8988T (cell line): ENCODE data around the gene CGB3.
A peak's percentile ranks its signal among the peaks of the same experiment; 100 is the strongest.

Experiments used
- DNase-seq: peaks from one replicate; pipeline ENCODE4 v3.0.0; 2011

Gene CGB3

DNA sequence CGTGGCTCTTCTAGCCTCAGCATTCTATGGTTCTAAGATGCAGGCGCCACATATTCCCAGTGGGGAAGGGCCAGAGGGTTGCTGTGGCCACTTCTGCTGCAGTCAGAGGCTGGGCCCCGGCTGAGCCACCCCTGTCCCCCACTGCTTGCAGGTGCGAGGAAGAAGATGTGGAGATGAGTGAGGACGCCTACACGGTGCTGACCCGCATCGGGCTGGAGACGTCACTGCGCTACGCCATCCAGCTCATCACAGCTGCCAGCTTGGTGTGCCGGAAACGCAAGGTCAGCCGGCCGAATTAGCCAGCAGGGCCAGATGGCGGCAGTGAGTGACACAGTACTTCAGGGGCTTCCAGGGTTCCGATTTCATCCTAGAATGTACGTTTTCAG lies 9.3 kb downstream of the CGB3 start:
- DNase-seq, result no peak

GRCh38 chr19:49014123-49014869 lies 9.8 kb downstream of the CGB3 start:
- DNase-seq, result no peak

- DNase-seq, result no peak
These were observed 12.9 kb downstream of the CGB3 start for GRCh38 chr19:49011194-49011593.

DNA sequence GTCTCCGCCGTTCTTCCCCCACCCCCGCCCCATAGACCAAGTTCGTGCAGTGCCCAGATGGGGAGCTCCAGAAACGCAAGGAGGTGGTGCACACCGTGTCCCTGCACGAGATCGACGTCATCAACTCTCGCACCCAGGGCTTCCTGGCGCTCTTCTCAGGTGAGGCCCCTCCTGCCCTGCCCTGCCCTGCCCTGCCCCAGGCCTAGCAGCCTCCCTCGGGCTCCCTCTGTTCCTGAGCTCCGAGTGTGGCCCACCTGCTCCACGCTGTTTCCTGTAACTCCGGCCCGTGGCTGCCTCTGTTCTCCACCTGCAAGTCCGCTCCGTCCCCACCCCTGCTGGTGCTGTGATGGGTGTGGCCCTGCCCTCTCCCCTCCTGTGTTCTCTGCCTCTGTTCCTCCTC lies 13.7 kb downstream of the CGB3 start:
- no peak for DNase-seq

- DNase-seq, result no peak
These were observed 14.3 kb downstream of the CGB3 start for GRCh38 chr19:49009828-49010227.

- DNase-seq, result no peak
These were observed 17.2 kb downstream of the CGB3 start for GRCh38 chr19:49006905-49007304.

DNA sequence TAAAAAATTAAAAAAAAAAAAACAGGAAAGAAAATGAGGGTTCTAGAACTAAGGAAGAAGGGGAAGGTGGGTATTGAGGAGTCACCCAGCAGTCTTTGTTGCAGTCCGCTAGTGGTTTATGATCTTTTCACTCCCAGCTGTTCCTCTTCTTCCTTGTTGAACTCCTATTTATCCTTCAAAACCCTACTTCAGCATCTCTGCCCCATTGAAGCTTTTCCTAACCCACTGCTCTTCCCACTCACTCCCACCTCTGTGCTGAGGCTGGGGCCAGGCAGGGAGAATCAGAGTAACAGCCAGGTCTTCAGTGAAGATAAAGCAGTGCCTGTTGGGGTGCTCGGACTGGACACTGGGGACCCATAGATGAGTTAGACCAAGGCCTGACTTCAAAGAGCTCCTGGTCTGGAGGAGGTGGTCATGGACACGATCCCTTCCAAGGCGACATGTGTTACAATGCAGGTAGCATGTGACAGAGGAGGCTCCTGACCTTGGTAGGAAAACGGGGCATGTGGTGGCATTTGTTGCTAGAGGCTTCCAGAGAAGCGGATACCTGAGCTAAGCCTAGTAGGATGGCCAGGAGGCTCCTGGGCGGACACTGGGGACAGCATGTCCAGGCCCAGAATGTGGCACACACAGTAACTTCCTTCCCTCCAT lies 19.0 kb downstream of the CGB3 start:
- no peak for DNase-seq

- DNase-seq, result no peak
These were observed 20.0 kb downstream of the CGB3 start for GRCh38 chr19:49004133-49004532.

- no peak for DNase-seq
These were observed 24.4 kb downstream of the CGB3 start for GRCh38 chr19:48999481-49000325.

DNA sequence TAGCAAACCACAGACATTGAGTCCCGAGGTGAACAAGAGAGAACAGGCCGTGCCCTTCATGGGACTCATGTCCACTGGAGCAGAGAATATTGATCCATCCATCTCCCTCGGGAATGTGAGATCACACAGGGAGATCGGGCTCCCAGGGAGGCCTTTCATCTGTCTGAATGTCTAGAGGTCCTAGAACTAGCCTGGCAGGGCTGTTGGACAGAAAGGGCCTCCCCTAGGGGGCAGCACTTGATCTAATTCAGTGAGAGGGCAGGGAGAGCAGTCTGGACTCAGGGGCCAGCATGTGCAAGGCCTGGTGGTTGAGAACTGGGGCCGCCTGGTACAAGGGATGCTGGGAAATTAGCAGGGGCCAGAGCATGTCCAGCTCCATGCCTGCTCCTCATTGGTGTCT lies 26.2 kb downstream of the CGB3 start:
- DNase-seq, result no peak

GRCh38 chr19:48994035-48994386 lies 30.1 kb downstream of the CGB3 start:
- DNase-seq, result no peak

DNA sequence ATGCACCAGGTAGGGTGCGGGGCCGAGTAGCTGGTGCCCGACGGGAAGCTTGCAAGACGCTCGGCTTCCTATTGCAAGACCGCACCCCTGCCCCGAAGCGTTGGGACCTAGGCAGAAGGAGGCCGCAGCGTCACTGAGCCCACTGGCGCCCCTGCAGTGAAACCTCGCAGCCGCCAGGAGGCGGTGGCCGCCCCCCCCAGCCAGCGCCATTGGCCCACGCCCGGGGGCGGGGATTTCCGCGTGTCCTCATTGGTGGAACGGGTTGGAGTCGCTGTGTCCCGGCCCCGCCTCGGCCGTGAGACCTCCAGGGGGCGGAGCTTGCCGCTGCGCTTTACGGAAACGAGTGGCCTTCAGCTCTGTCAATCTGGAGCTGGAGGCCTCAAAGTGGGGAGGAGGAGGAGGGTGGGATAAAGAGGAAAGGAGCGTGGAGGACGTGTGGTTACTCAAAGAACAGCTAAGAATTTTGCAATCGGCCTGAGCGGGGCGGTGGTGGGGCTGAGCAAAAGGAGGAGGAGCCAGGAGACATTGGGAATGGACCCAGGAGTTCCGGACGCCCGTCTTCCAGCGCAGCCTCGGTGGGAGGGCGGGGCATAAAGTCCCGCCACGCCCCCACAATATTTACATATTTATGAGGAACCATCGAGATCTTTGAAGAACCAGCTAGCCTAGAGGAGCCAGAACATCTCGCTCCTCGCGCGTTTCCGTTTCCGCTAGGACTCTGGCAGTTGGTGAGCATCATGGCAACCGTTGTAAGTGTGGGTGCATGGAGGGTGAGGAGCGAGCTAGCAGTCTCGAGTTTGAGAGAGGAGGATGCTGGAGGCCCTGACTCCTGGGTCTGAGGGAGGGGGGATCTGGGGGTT lies 30.7 kb downstream of the CGB3 start, which contains the start of the genes GYS1 and RUVBL2:
Gene GYS1, minus strand, starts transcription at position 135 of the 860 bp plus-strand sequence. CDS start 197 bp downstream, outside the sequence.
Gene RUVBL2, plus strand, starts transcription at position 713 of the 860 bp plus-strand sequence. Its CDS starts 25 bp downstream, at position 738.
- DNase-seq, result peak; percentile 80

DNA sequence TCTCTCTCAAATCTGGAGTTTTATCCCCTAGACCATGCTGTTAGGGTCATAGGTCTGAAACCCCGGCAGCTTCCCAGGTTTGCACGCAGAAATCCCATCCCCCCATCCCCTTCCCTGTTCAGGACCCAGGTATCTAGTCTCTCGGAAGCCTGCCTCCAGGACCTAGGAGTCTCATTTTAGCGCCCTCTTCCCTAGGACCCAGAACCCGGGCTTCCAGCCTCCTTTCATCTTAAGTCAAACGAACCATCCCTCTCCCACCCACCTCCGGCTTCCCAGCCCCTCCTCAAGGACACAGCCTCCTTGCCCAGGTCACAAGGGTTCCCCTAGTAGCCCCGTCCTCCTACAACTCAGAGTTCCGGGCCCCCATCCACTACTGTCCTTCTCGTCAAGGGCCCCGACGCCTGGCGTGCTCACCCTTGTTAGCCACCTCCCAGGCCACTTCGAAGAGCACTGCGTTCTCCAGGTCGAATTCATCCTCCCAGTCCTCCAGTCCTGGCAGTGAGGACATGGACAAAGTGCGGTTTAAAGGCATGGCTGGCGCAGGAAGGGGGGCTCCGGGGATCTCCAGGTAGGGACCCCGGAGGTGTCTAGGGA lies 31.5 kb downstream of the CGB3 start:
- no peak for DNase-seq

DNA sequence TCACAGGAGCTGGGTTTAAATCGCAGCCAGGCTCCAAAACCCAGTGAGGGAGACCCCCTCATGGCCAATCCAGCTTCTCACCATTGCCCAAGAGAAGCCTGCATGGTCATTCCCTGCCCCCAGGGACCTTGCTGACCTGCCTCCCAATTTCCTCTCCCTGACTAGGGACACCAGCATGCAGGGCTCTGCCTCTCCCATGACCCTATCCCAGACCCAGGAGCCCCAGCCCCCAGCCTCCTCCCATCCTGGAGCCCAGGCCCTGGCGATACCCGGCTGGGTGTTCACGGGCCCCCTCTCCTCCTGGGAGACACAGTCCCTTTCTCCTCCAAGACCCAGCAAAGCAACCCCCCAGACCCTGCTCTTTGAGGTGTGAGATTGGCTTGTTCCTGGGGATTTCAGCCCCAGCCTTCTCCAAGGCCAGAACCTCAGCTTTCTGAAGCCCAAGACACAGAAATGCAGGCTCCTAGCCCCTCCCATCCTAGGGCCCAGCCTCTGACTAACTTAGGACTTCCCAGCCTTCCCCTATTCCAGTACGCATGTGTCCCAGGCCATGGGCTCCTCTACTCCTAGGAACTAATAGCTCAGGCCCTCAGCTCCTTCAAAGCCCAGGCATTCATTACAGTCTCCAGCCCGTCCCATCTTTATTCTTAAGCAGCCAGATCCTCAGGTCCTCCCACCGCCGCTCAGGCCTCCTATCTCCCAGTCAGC lies 32.1 kb downstream of the CGB3 start:
- no peak for DNase-seq

GRCh38 chr19:48991011-48991609 lies 33.0 kb downstream of the CGB3 start:
- no peak for DNase-seq

DNA sequence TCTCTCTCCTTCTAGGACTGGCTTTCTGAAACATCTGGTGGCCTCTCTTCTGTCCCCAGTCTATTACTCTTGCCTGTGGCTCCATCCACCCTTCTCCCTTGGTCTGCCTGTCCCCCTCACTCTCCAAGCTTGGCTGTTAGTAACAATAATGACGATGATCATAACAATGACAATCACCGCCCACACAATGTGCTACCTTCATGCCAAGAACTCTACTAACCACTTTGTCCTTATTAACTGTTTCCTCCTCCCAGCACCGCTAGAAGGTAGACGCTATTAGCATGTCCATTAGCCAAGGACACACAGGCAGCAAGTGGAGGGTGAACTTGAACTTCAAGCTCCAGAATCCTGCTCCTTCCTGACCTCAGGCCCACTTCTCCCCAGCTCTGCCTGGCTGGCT lies 33.7 kb downstream of the CGB3 start:
- DNase-seq, result no peak

DNA sequence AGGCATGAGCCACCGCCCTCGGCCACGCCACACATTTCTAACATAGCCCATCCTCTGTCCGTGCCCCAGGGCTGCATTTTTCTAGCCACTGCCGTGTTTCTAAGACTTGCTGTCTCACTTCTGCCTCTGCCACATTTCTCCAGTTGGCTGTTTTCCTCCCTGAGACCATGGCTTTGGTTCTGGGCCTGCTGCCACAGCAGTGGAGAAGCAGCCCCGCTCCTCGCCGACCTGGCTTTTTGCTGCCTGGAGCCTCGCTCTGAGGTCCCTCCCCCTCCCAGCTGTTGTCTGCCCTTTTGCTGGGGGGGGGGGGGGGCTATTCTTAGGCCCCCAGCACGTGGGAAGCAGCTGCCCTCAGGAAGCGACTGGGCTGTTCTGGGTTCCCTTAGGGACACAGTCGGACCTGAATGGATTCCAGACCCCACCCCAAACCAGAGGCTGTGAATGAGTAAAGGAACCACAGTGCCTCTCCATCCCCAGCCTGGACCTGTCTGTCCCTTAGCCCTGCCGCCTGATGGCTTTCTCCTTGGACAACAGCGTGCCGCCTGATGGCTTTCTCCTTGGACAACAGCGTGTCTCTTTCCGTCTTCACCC lies 34.3 kb downstream of the CGB3 start:
- DNase-seq, result no peak

GRCh38 chr19:48988860-48989259 lies 35.3 kb downstream of the CGB3 start:
- no peak for DNase-seq

- DNase-seq, result no peak
These were observed 35.8 kb downstream of the CGB3 start for GRCh38 chr19:48988286-48988685.

DNA sequence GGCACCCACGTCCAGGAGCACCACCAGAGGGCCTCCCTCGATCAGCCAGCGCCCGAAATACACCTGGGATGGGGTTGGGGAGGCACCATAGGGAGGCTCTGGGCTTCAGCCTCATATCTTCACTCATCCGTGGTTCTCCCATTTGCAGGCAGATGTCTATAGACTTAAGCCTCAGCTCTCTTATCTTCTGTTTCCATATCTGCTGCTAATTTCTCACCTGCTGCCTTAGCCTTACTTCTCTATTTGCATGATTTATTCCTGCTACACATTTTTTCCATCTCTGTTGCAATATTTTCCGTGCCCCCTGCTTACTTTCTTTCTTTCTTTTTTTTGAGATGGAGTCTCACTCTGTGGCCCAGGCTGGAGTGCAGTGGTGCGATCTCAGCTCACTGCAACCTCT lies 36.8 kb downstream of the CGB3 start:
- no peak for DNase-seq

- no peak for DNase-seq
These were observed 37.9 kb downstream of the CGB3 start for GRCh38 chr19:48986211-48986610.
